Measurements from ENCODE around the gene RAX2.
"Not testable (repeated sequence)": the region's sequence is repeated elsewhere in the genome, so short reads cannot be mapped to it uniquely, and the experiment has no call there.

Gene RAX2

DNA sequence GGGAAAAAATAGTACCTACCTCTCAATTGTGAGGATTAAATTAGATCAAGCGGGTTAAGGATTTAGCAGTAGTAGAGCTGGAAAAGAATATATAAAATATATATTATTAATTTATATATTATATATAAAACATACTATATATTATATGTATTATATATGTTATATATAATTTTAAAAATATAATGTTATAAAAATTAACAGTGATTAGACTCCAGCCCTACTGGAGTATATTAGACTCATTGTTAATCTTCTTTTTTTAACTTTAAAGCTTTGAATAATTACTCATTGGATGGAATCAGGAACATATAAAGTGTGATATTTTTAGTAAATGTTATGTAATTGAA lies 9.9 kb downstream of the RAX2 start:
- no peak for DNase-seq (ENCODE audit: extremely low spot score)
- TF ChIP-seq, protein P1, sequence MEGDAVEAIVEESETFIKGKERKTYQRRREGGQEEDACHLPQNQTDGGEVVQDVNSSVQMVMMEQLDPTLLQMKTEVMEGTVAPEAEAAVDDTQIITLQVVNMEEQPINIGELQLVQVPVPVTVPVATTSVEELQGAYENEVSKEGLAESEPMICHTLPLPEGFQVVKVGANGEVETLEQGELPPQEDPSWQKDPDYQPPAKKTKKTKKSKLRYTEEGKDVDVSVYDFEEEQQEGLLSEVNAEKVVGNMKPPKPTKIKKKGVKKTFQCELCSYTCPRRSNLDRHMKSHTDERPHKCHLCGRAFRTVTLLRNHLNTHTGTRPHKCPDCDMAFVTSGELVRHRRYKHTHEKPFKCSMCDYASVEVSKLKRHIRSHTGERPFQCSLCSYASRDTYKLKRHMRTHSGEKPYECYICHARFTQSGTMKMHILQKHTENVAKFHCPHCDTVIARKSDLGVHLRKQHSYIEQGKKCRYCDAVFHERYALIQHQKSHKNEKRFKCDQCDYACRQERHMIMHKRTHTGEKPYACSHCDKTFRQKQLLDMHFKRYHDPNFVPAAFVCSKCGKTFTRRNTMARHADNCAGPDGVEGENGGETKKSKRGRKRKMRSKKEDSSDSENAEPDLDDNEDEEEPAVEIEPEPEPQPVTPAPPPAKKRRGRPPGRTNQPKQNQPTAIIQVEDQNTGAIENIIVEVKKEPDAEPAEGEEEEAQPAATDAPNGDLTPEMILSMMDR (IDR thresholded peaks at IDR 0.05; ENCODE audit: control extremely low read depth, extremely low read depth, low read depth, missing control alignments): no peak
- POLR2A ChIA-PET: no interaction called here
- CTCF ChIA-PET: interaction anchor here (1.0 to 2.6 kb wide), 5 partner anchors 9 to 223 kb away, joined by 3 to 19 read pairs (median 8); partner anchors contain the start of genes EEF2 and RAX2

DNA sequence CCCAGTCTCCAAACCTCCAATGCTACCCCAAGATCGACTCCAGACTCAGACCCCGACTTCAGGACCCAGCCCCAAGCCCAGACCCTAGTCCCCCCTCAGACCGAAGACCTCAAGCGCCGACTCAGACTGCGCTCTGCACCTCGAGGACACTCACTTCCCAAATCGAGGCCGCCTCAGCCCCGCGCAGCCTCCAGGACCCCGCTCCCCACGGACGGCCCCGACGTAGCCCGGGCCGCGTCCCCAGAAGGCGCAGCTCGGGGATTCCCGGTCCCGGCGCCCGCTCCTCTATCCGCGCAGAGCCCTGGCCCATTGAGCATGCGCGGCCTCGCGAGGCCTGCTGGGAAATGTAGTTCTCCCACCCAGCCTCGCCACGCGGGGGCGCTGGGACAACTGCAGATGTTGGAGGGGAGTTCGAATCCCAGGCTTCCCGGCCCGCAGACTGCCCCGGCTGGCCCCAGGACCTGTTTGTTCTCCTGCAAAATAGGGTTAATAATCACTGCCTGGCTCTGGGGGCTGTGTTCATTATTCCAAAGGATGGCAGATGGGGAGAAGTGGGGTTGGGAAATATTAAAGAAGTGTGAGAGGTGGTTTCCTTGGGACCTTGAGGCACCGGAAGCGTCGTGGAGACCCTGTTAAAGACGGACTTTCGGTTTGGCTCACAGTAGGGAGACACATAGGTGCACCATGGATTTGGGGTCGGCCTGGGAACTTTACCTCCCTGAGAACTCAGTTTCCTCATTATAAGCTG lies 10.5 kb downstream of the RAX2 start, which contains the start of gene APBA3:
Gene APBA3 (minus strand): TSS at position 311 of the 748 bp plus-strand sequence. CDS start 1,428 bp downstream, outside the sequence.
- TF ChIP-seq, protein P1 (IDR thresholded peaks at IDR 0.05; ENCODE audit: control extremely low read depth, extremely low read depth, low read depth, missing control alignments): peak; percentile 88
- ChIA-PET CTCF (interaction anchor here (0.6 to 2.6 kb wide), 7 partner anchors 8 to 223 kb away, joined by 3 to 19 read pairs (median 4); partner anchors contain the start of genes EEF2 and RAX2), POLR2A (no interaction called here)
- DNase-seq (ENCODE audit: extremely low spot score): peak; percentile 97

DNA sequence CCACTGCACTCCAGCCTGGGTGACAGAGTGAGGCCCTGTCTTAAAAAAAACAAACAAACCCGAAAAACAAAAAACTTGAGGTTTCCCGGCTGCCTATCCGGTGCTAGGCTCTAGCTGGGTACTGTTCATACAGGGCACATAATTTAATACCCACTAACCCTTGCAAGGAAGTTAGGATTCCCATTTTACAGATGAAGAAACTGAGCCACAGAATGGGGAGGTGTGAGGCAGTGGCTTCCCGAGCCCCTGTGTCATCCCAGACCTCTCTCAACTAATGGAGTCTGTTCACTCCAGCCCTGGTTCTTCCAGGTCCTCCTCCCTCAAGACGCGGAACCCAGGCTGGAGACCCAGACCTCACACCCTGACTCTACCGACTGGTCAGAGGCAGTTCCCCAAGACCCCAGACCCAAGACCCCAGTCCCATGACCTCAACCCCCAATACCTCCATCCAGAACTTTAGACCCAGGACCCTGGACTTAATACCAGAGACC lies 11.1 kb downstream of the RAX2 start:
- TF ChIP-seq, protein P1 (IDR thresholded peaks at IDR 0.05; ENCODE audit: control extremely low read depth, extremely low read depth, low read depth, missing control alignments): no peak
- POLR2A ChIA-PET: no interaction called here
- CTCF ChIA-PET: interaction anchor here (0.6 to 2.0 kb wide), 5 partner anchors 8 to 95 kb away, joined by 3 to 8 read pairs (median 3); no protein-coding TSS in a partner anchor
- no peak for DNase-seq (ENCODE audit: extremely low spot score)

DNA sequence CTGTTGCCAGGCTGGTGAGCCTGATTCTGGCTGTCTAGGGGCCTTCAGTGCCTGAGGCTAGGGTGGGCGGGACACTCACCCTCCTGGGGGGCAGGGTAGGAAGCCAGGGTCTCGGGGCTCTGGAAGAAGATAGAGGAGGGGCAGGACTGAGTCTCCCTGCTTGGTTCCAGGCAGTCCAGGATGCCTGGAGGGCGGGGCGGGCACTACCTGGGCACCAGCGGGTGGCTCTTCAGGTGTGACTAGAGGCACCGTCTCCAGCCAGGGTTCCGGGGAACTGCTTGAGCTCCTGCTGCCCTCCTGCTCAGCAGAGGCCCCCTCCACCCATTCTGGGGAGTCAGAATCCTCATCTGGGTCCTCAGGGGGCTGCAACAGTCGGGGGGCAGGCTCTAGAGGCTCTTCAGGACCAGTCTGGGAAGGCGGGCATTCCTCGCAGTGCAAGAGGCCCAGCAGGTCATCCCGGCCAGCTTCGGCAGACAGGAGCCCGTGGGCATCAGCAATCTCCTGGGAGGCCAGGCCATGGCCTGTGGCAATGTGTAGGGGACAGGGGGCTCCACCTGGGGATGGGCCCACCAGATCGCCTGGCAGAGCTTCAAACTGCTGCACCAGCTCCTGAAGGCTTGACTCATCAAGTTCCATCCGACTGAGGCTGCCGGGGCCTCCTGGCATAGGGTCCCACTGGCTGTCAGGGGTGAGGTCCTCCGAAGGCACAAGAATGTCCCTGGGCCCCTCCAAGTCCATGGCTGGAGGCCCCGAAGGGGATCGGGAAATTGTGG lies 12.4 kb downstream of the RAX2 start:
- TF ChIP-seq, protein P1 (IDR thresholded peaks at IDR 0.05; ENCODE audit: control extremely low read depth, extremely low read depth, low read depth, missing control alignments): no peak
- POLR2A ChIA-PET: no interaction called here
- no peak for DNase-seq (ENCODE audit: extremely low spot score)
- CTCF ChIA-PET: interaction anchor here (1.0 to 1.6 kb wide), 3 partner anchors 41 to 67 kb away, joined by 3 read pairs; no protein-coding TSS in a partner anchor

DNA sequence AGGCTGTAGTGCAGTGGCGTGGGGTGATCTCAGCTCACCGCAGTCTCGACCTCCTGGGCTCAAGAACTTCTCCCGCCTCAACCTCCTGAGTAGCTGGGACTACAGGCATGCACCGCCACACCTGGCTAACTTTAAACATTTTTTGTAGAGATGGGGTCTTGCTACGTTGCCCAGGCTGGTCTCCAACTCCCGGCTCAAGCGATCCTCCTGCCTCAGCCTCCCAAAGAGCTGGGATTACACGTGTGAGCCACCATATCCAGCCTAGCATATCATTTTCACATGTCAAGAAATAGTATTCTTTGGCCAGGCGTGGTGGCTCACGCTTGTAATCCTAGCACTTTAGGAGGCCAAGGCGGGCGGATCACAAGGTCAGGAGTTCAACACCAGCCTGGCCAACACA lies 13.7 kb downstream of the RAX2 start:
- POLR2A ChIA-PET; DNase-seq (ENCODE audit: extremely low spot score): not testable (repeated sequence)
- CTCF ChIA-PET: interaction anchor here (1.5 kb wide), 1 partner anchor 40 kb away, joined by 3 read pairs; no protein-coding TSS in a partner anchor

DNA sequence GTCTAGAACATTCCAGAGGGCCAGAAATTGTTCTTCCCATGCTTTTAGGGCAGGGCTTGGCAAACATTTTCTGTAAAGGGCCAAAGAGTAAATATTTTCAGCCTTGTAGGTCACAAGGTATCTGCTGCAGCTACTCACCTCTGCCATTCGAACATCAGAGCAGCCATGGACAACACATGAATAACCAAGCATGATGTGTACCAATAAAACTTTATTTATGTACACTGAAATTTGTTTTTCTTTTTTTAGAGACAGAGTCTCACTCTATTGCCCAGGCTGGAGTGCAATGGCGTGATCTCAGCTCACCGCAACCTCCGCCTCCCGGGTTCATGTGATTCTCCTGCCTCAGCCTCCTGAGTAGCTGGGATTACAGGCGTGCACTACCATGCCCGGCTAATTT lies 14.3 kb downstream of the RAX2 start:
- CTCF ChIA-PET; POLR2A ChIA-PET; DNase-seq (ENCODE audit: extremely low spot score): not testable (repeated sequence)

DNA sequence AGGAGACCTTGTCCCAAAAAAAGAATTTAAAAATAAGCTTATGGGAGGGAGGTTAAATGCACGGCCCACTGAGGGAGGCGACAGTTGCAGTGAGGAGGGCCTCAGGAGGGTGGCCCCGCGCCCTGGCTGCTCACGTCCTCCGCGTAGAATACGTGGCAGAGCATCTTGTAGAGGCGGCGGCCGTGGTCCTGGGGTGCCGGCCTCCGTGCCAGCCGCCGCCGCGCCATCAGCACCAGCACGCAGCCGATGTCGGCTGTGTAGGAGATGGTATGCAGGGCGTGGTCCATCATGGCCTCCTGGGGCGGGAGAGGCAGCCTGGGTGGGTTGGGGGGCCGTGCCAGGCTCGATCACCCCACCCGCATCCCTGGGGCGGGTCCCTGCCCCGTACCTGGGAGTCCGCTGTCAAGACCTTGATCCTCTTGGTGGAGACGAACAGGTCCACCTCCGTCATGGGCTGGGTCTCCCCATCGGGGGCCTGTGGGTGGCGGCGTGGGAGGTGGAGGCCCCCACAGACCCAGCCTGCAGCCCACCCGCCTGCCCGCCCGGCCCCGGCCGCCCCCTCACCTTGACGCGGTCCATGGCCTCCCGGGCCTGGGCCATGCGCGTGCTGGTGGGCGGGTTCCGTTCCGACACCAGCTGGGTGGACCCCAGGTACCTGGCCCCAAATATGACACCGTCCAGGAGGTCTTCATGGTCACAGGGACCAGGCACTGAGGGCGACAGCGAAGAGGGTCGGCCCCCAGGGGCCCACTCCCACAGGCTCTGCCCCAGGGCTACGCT lies 18.2 kb downstream of the RAX2 start:
- TF ChIP-seq, protein P1 (IDR thresholded peaks at IDR 0.05; ENCODE audit: control extremely low read depth, extremely low read depth, low read depth, missing control alignments): no peak
- POLR2A ChIA-PET: no interaction called here
- no peak for DNase-seq (ENCODE audit: extremely low spot score)
- CTCF ChIA-PET: interaction anchor here (1.4 kb wide), 2 partner anchors 8 to 268 kb away, joined by 3 to 8 read pairs; partner anchors contain the start of genes APBA3 and MRPL54
